CD4-positive, alpha-beta T cell treated with Interleukin-15 for 4 hours (primary cell): ENCODE results near the gene FARS2.

Experiments used
- DNase-seq: peaks from one replicate; pipeline ENCODE4 v3.0.0-alpha.2; 2020; ENCODE audit warnings: low spot score

The FARS2 gene

DNA sequence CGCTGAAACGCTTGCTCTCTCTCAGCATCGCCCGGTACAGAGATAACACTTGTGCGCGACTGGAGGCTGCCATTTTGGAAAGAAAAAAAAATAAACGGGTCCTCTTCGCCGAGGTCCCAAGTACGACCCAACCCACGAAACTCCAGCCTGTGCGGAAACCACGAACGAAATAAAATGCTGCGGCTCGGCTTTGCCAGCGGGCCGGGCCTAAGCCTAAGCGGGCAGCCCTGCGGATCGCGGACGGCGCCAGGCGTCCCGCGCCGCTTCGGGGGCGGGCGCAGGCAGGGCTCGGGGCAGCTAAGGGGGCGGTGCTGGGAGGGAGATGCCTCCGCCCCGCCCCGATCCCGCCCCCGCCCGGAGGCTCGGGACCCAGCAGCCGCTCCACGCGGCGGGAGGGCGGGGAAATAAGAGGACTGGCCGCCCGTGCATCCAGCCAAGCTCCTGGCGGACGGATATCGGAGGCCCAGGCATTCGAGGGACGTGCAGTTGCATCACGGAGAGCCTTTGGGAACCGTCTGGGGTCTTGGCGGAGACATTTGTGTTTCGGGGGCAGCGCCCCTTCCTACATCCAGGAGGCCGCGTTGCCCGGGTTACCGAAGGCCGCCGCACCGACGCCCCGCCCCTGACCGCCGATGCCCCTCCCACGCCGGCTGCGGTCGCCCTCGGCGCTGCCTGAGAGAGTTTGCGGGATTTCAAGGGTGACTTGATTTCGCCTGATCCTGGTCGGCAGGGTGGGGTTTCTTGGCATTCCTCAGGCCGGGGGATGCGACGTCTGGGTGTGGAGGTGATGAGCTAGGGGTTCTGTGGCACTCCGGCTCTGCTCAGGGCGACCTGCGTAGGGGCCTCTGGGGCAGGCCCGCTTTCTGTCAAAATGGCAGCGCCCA is at the start of gene FARS2, which contains the start of gene LYRM4:
FARS2 (plus strand) TSS at position 853 of the 884 bp plus-strand sequence.
LYRM4 (minus strand) TSS at position 290 of the 884 bp plus-strand sequence; CDS start at position 73, 217 bp downstream.
- DNase-seq: peak; percentile 89

DNA sequence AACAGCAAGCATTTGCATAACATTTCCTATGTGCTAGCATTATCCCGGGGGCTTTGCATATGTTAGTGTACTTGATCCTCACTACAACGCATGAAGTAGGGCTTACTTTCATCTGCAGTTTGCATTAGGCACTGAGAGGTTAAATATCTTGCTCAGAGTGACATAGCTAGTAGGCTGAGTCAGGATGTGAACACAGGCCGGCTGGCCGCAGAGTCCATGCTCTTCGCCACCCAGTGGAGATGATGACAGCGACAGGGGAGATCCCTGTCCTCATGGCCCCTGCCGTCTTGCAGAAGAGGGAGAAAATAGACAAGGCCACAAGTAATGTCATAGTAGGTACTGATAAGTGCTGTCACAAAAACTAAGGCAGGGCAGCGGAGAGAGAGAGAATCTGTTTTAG is 47.5 kb upstream of the FARS2 start:
- no peak for DNase-seq

DNA sequence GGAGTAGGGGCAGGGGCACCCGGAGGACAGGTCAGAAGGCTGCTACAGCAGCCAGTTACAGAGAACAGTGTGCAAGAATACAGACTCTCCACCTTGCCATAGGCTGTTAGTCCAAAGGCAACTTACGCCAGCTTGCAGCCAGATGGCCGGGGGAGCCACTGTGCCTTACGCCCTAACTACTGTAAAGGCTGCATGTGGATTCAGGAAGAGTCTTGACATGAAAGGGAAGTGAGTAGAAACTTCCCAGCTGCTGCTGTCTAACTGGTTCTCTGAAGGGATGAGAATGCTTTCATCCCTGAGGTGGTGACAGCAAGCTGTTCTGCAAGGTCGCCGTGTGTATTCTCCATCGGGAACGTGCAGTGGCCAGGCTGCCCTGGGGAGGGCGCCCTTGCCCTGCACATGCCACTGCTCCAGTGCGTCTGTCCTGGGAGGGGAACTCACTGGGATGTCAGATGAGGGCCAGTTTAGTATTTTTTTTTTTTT is 46.7 kb upstream of the FARS2 start:
- peak; percentile 6 for DNase-seq

DNA sequence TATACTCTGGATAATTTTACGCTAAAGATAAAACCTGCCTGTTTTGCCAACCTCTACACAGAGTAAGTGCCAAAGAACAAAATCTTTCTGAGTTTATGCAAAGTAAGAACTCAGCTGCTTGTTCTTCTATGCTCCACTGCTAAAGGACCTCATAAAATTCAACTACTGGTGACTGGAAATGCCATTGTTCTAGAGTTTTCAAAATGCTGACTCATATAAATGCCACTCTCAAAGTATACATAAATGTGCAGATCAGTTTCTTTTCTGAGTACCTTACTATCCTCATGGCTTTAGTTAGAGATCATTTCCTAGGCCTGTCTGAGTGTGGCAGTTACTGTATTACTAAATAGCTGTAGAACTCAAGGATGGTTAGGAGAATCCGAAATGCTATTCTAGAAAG is 46.2 kb upstream of the FARS2 start:
- no peak for DNase-seq

DNA sequence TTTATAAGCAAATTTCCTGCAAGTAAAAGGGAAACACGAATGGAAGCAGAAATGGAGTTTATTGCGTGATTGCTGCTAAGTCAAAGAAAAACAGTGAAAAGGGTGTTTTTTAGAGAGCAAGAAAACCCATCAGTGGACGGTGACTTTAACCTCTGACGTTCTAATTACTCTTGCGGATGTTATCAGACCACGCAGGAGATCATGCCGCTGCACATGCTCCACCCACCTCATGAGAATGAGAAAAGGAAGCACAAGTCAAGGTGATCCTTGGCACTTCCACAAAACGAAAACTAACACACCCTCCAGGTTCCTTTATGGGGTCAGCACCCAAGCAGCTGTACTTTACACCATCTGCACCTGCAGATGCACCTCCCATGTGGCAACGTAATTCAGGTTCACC is 45.5 kb upstream of the FARS2 start:
- no peak for DNase-seq

DNA sequence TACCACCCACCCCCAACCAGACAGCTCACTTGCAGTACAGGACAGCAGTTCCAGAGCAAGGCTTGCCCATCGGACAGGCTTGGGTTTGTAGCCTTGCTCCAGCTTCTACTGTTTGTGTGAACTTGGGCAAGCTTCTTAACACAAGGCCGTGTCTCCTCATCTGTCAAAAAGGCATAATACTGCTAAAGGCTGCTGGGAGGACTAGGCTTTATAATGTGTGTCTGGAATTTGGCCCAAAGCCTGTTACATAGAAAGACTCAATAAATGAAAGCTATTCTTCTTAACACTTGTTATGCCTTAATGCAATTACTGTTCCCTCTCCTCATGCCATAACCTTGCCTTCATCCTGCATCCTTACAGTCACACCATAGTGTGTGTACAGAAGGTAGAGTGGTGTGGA is 44.0 kb upstream of the FARS2 start:
- no peak for DNase-seq

DNA sequence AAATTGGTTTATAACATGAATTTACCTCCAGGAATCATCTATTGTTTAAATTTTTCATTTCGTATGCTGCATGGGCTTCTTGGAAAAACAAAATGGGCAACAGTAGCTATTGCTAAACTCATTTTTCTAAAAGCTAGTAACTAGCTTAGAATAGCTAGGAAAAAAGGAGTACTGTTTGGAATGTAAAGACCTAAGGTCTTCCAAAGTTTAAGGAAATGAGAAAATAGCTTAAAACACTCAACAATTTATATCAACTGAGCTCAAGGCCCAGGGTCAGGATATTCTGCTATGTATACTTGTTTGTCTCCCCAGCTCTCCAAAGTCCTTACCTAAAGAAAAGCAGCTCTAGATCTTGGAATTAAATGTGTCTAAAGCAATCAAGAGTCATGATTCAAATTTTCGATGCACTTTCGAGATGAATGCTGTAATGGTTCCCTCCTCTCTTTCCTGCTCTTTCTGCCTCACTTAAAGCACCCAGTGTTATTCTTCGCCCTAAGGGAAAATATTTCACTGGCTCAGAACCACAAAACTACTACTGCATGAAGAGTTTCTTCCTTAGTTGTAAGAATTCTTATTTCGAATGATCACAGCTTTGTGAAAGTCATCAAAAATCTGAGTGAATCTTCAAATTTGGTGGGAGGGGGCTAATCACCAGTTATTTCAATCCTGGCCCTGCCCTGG is 42.2 kb upstream of the FARS2 start:
- DNase-seq: no peak

DNA sequence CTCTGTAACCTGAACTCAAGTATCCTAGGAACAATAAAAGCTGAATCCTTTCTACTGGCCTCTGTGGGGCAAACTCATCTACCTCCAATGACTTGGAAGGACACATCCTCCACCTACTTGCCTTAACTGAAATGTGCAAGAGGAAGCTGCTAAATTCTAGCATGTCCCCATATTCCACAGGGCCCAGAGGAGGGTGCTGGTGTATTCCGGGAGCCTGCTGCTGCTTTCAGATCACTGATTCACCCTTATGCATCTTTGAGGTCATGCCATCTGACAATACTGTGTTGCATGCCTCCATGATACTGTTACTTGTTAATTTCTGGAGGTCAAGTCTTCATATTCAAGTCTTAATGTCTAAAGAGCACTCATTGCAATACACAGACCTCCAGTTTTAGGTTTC is 40.9 kb upstream of the FARS2 start:
- no peak for DNase-seq

DNA sequence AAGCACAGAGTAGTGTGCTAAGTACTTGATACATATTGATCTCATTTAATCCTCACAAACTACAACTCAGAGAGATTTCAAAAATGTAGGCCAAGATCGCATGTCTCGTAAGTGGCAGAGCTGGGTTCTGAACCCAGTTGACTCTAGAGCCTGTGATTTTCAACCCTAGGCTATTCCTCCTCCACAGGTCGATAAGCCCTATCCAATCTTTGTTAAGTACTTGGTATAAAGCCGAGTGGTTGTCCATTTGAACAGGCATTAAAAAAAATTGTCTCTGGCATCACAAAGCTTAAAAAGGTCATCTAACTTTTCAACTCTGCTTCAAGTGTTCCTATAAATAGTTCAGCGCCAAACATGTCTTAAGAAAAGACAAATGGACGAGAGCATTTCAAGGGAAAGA is 38.0 kb upstream of the FARS2 start:
- DNase-seq: no peak

DNA sequence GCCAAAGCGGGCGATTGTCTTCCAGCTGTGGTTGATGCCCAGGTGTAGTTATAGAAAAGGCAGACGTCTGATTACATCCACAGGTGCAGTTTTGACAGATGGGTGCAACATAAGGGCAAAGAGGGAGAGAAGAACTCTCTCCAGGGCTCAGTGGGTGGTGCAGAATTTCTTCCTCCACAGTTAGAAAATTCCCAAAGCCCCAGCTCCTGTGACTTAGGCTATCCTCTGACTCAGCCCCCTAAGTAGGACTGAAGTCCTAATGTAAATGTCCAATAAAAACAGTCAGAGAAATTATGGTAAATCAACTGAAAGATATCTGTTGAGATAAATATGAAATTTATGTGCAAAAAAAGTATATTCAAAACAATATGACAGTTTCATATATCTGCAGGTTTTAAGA is 32.0 kb upstream of the FARS2 start:
- DNase-seq: no peak

DNA sequence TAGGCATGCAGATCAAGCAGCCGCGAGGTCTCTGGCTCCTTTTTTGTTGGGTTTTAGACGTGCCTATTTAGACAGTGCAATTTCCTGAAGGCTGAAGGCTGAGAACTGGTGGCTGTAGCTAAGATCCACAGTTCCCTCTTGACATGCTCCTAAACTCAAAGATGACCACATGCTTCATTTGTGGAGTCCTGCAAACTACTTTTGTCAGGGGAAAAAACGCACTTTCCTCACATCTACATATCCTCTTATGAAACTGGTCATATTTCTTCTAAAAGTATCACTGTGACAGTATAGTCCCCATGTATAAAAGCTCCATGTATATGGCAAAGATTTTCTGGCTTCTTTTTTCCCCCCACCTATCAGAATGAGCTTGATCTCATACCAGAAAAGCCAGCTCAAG is 31.2 kb upstream of the FARS2 start:
- DNase-seq: no peak

DNA sequence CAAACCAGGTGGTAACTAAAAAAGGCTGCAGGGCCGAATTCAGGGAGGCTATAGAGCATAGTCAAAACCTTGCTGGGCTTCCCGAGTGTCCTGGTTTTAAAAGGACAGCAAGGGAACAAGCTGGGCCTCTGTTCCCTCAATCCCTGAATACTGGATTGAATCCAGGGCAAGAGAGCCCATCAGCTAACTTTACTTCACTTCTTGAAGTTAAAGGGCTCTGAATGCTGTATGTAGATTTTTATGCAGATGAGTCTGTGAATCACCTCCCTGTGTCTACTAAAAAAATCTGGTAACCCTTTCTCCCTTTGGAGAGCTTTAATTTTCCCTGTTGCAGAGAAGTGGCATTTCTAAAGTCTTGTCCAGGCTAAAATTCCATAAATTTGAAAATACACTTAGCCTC is 30.0 kb upstream of the FARS2 start:
- DNase-seq: no peak

DNA sequence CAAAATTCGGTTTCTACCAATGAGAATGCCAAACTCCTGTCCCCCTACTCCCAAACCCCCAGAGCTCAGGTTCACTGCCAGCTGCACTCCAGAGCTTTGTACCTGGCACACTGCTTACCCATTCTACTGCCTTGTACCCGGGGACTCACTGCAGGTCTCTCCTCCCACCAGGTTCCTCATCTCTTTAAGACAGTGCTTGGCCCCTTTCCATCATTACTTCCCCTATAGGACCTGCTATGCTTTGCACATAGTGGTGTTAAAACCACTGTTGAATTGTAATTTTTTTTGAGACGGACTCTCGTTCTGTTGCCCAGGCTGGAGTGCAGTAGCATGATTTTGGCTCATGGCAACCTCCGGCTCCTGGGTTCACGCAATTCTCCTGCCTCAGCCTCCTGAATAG is 26.4 kb upstream of the FARS2 start:
- DNase-seq: no peak

DNA sequence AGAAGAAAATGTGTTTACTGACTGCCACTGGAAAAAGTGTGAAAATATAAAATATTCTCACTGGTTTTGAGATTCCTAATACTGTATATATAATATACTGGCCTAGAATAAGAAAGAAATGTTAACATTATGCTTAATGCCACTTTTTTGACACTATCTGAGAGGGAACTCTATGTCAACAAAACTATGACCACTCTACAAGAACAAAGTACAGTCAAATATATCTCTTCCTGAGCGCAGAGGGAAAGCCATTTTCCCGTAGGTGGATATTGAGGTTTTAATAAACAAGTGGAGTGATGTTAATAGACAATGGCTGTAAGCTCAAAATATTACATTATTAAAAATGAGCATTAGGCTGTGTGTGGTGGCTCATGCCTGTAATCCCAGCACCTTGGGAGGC is 25.5 kb upstream of the FARS2 start:
- no peak for DNase-seq

DNA sequence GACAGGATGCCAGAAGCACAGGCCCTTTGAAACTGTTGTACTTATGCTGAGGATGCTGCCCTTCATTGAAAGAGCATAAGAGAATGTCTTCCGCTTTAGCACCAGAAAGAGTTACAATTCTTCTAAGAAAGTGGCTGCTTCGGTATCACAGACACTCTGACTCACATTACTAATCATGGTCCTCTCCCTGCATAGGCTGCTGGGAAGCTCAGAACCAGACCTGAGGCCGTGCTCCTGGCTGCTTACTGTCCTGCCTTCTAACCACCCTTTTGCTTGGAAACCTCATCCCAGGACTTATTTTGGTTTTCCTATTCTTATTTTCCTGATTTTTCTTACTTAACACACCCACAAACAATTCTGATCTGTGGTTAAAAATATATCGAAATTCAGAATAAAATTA is 23.5 kb upstream of the FARS2 start:
- no peak for DNase-seq

DNA sequence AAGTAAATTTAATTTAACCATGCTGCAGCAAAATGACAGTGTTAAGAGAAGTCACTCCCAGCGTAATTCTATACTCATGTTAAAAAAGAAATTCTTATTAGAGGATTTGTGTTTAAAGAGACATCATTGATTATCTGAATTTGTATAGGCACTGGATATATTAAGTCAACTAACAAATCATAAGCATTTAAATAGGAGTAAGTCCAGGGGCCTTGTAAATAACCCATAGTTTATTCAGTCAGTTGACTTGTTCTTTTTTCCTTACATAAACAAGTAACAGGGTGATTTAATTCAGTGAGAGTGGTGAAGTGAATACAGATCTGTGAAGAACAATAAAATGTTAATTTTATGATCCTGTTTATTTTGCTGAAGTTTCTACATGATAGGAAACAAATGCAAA is 23.0 kb upstream of the FARS2 start:
- DNase-seq: no peak

DNA sequence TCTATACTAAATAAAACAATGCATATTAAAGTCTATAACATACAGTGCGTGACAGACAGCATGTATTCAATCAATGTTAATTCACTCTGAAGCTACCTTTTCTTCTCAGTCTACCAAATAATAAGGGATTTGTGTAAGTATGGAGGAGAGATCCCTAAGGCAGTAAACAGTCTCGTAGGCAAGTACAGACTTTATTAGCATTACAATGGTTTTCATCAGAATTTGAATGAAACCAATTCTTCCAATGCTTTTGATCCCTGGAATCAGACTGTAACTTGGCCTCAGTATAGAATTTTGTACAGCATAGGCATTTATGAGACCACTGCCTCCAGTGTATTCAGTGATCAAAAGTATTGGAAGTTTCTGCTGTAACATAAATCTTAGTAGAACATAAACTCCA is 20.1 kb upstream of the FARS2 start:
- DNase-seq: no peak

DNA sequence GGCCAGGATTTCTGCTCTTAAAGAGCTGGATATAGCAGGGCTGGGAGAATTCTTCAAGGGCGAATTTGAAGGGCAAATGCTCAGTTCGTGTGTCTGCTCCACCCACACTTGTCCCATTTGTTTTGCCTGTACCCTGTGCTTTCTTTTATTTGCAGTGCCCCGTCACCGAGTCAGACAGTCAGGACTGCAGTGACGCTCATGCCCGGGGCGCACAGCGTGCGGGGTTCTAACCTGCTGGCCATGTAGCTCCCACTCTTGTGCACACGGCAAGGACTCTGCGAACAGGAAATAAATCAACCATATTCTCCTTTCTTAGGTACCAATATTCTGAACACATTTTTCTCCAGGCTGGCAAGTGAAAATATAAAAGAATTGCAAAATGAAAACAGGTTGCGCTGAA is 18.2 kb upstream of the FARS2 start:
- DNase-seq: no peak

DNA sequence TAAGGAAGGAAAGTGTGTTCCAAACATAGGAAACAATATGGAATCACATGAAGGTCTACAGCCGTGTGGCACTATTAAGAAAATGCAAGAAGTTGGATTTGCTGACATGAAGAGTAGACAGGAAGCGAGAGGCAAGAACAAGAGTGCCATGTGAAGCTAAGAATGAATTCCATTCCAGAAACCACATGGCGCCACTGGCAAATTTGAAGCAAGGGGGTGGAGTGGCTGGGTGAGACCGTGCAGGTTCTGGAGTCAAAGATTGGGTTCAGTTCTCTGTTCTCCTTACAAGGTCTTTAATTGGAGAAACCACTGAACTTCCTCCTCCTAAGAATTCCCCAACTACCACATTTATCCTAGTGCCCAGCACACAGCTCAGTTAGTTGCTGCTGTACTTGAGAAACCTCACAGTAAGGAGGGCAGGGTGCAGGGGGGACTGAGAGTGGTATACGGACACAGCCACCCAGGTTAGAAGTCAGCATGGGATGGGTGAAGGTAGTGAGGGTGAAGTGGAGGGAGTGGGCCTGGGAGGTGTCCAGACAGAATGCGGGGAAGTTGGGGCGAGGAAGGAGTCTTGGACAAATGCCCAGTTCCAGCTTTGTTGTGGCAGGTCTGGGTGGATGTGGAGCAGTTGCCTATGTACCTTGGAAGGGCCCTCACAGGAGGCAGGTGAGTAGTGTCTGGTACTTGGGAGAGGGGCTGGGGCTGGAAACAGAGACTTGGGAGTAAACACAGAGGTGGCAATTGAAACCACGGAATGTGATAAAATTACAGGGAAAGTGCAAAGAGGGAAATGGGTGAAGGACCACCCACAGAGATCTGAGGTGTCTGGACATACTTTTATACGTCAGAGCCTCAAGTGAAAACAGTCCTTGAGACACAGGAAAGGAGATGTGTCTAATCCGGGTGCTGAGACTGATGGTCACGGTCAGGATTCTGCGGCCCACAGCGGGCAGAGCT is 14.9 kb upstream of the FARS2 start:
- no peak for DNase-seq

DNA sequence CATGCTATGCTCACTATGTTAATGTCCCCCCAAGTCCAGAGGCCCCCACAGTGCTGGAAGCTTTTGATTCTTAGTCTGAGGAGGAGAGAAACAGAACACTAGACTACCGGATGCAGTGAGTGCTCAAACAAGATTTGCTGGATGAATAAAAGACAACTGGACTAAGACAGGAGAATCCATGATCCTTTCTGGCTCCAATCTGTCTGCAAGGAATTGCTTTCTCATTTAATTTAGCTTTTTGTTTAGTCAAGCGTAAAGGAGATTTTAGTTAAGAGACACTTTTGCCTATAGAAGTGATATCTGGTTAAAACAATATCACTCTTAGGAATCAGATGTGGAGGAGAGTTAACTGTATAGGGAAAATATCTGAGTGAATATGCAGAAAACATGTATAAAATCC is 14.1 kb upstream of the FARS2 start:
- DNase-seq: no peak

DNA sequence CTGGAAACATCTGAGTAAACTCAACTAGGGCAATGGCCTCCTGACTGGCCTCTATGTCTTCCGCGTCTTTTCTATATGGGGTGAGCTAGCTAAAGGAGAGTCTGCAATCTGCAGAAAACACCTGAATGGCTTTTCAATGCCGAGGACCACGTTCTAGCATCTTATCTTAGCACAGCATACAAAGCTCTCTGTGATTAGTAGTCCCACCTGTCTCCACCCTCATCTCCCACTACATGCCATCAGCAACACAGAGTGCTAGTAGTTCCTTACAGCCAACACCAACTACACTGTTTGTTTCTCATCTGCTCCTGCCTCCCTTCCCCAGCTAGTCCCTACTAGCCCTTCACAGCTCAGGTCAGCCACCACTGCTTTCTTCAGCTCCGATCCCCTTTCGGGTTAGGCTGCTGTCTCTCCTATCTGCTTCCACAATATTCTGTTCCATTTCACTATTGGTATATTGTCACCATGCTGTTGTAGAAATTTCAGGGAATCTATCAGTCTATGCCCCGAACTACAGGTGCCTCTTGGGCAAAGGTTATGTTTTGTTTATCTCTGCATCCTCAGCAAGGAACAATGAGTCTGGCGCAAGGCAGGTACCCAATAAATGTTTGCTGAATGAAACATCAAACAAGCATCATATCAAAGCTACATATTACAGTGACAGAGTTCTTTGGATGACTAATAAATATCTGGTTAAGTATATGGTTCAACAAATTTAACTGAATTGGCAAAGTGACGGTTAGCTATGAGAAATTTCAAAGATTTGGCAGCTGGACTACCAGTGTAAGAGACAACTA is 12.8 kb upstream of the FARS2 start:
- no peak for DNase-seq
